Left kidney (tissue), 2 donors: ENCODE data around the gene UBE2E2. TPM values are rescaled to one million over a fixed set of nuclear protein-coding genes. Genes with fewer than 3 reads are reported as not detected.

Source experiments
- DNase-seq: peaks from one replicate; pipeline ENCODE4 v3.0.0-alpha.2; 2013
- polyA plus RNA-seq: library from polyadenylated mRNA; unstranded; fragments of 120-200 nt; gene quantifications from one replicate; pipeline ENCODE4 v1.2.1, GENCODE V29; 2013; ENCODE audit not compliant: insufficient read length

The UBE2E2 gene
- polyA plus RNA-seq, 1 donor = 64.7 TPM

- DNase-seq = no peak
These were observed 236.0 kb downstream of the UBE2E2 start for GRCh38 chr3:23439080-23439479.

- DNase-seq = no peak
These were observed 237.5 kb downstream of the UBE2E2 start for GRCh38 chr3:23440416-23441294.

DNA sequence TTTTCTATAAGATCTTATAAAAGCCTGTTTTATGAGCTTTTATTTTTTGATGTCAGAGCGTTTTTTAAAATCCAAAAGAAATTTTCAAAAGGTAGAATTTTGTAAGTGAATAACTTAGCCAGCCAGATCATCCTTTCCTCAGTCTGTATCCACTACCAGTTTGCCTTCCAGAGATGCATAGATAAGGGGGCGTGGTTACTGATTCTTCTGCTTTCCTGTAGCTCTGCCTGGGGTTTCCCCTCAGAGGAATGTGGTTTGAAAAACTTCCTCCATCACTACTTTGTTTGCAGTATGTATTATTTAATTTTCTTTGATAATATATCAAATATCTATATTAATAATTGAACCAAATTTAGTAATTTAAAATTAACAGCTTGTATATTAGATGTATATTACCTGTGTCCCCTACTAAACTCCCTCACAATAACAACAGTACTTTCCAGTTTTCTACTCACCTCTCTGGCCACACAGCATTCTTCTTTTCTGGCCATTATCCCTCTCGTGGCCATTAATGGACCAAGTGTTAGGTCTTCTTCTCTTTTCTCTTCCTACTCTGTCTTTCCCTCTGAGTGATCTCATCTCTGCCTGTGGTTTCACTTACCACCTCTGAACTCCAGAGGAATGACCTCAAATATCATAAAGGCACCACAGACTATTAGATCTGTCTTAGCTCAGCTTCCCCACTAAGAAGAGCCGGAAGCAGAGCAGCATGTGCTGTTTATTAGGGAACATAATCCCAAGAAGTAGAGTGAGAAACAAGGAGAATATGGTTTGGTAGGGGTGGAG, 239.7 kb downstream of the UBE2E2 start:
- no peak for DNase-seq

DNA sequence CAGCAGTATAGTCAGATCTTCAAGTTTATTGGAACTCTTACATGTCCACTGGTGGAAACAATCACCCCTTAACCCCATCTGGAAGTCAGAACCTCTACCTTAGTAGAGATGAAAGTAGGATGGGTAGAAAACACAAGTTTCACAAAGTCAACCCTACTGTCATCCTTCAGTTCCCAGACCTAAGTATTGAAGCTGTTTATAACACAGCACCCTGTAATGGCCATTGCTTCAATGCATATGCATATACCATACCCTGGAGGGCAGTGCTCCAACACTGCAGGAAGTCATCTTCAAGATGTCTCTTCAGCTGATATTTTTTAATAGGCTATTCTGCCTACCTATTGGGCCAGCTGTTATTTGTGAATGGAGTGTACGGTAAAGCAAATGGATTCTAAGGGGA, 241.3 kb downstream of the UBE2E2 start:
- no peak for DNase-seq

GRCh38 chr3:23446301-23446700, 243.2 kb downstream of the UBE2E2 start:
- no peak for DNase-seq

GRCh38 chr3:23448998-23449537, 245.9 kb downstream of the UBE2E2 start:
- DNase-seq = no peak

DNA sequence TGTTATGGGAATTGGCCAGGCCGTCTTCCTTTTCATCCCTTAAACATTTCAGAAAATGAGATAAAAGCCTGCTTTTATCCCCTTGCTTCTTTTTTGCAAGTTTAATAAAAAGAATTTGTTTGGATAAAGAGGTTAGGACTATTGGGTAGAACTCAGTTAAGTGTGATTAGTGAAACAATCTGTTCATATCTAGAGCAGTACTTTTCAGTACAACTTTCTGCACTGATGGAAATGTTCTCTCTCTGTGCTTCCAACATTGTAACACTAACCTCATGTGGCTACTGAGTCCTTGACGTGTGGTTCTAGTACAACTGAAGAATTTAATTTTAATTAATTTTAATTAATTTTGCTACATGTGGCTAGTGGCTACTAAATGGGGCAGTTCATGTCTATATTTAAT, 246.9 kb downstream of the UBE2E2 start:
- no peak for DNase-seq

- DNase-seq = no peak
These were observed 247.7 kb downstream of the UBE2E2 start for GRCh38 chr3:23450806-23451205.

GRCh38 chr3:23452408-23452807, 249.3 kb downstream of the UBE2E2 start:
- no peak for DNase-seq

DNA sequence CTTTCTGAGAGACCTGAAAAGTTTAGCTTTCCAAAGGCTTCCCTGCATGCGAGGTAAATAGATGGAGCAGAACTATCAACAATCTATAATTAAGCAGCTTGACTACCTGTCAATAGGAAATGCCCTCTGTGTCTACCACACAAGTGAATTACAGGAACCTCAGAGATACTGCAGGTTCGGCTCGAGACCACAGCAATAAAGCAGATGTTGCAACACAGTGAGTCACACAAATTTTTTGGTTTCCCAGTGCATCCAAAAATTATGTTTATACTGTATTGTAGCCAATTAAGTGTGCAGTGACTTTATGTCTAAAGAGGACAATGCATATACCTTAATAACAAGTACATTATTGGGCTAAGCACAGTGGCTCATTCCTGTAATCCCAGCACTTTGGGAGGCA, 252.0 kb downstream of the UBE2E2 start:
- no peak for DNase-seq

- DNase-seq = no peak
These were observed 252.6 kb downstream of the UBE2E2 start for GRCh38 chr3:23455775-23456174.

- DNase-seq = no peak
These were observed 254.6 kb downstream of the UBE2E2 start for GRCh38 chr3:23457697-23458096.

- no peak for DNase-seq
These were observed 256.3 kb downstream of the UBE2E2 start for GRCh38 chr3:23459465-23459864.

DNA sequence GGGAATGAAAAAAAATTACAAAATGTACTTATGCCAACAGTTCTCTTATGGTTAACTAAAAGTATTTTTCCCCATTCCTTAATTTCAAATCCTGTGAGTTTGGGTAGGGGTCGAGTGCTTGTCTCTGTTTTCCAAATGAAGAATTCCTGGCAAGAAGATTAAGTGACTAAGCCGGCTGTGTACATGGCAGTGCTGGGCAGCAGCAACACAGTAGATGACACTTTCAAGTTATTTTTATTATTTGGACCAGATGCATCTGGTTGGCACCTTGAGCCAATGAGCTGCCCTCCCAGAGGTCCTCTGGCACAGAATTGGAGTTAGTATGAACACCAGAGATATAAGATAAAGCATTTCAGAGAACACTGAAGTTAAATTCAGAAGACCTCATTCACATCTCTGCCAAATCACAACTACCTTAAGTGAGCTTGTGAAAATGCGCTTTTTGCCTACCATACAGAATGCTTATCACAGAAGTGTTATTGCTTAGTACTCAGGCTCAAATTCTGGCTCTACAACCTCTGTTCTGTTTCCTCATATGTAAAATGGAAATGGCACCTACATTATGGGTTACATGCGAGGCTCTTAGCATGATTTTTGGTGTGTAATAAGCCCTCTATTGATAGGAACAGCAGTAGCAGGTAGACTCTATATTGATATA, 256.9 kb downstream of the UBE2E2 start:
- no peak for DNase-seq

DNA sequence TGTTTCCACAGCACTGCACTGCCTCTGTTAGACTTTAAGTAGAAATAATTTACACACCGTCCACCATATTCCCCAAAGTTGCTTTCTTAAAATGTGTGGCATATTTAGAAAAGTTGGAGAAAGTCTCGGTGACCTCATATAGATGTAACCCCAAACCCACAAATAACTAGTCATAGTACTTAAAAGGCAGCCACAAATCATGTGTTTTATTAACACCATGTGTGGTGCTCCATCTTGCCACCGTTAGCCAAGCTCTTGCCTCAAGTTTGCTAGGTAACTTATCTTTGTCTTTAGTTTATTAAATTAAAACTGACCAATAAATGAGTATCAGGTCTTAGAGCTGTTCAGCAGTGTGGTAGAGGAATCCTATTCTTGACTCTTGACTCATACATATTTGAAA, 257.9 kb downstream of the UBE2E2 start:
- no peak for DNase-seq

DNA sequence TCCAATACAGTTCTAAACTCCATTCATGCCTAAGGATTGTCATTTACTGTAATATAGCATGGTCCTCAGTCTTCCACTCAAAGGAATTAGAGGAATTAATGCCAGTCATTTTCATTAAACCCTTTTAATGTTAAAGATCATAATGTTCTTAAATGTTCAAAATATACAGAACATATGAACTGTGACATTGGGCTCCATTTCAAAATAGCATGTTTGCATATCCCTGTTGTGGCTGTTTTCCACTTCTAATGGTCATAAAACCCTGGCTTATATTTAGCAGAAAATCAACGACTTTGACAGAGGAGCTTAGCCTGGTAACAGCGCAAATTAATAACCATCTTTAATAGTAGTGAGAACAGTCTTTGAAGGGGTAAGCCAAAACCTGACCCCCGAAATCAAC, 260.7 kb downstream of the UBE2E2 start:
- DNase-seq = no peak

GRCh38 chr3:23465569-23465968, 262.4 kb downstream of the UBE2E2 start:
- no peak for DNase-seq

DNA sequence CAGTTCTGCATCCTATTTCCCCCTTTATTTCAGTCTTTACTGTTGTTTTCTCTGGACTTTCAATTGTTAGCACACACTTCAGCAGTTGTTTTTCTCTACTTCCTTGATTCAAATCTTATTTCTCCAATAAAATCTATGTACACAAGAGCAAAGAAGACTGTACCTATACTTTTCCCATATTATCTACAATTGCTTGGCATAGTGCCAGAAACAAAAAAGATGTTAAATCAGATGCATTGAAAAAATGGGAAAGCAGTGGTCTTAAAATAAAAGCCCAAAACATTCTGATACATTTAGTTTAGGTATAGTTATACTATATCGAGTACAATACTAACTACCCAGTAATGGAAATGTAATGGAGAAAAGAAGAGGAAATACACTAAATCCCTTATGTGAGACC, 265.1 kb downstream of the UBE2E2 start:
- no peak for DNase-seq

GRCh38 chr3:23474580-23475357, 271.6 kb downstream of the UBE2E2 start:
- no peak for DNase-seq

GRCh38 chr3:23475446-23475845, 272.3 kb downstream of the UBE2E2 start:
- DNase-seq = no peak

- DNase-seq = no peak
These were observed 275.9 kb downstream of the UBE2E2 start for GRCh38 chr3:23479026-23479425.
